ENCODE measurements around the gene PTGER4. TPM values are rescaled to one million over a fixed set of nuclear protein-coding genes. Genes with fewer than 3 reads are reported as not detected.

Gene PTGER4
- 0.70 to 1.8 TPM (median 0.72 TPM) in 5 replicates for total RNA-seq (2022; extraction: Qiagen RNA extraction; ENCODE audit: low read depth)

GRCh38 chr5:40679913-40680681 lies at the start of gene PTGER4:
PTGER4 (plus strand) TSS chr5:40679915; CDS start chr5:40680994, 1,079 bp downstream.

Other genes starting within 250 kb of the PTGER4 start
- 7.2 to 17.5 TPM (median 10.9 TPM) in 5 replicates for gene TTC33, start 76.0 kb downstream of the PTGER4 start, total RNA-seq (2022; extraction: Qiagen RNA extraction; ENCODE audit: low read depth)
- 28.6 to 65.5 TPM (median 36.2 TPM) in 5 replicates for gene PRKAA1, start 118.5 kb downstream of the PTGER4 start, total RNA-seq (2022; extraction: Qiagen RNA extraction; ENCODE audit: low read depth)
- 2,605 to 3,012 TPM (median 2,812 TPM) in 5 replicates for gene RPL37, start 155.3 kb downstream of the PTGER4 start, total RNA-seq (2022; extraction: Qiagen RNA extraction; ENCODE audit: low read depth)
- 4.2 to 5.5 TPM (median 4.9 TPM) in 5 replicates for gene CARD6, start 161.5 kb downstream of the PTGER4 start, total RNA-seq (2022; extraction: Qiagen RNA extraction; ENCODE audit: low read depth)
- not detected in 5 replicates for gene C7, start 229.6 kb downstream of the PTGER4 start, total RNA-seq (2022; extraction: Qiagen RNA extraction; ENCODE audit: low read depth)